ENCODE results near the gene CLTC.

The CLTC gene

DNA sequence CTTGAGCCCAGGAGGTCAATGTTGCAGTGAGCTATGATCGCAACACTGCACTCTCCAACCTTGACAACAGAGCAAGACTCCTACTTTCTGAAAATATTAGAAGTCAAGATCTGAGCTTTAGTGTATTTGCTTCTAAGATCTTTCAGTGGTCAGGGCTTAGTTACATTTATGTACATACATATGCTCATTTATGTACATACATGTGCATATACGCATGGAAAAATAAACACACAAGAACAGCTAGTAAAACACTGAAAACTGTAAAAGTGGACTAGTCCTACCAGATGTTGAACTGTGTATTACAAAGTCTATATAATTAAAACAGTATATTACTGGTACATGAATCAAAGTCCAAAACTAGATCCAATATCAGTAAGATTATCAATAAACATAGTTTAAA is 59.2 kb downstream of the CLTC start:
- DNase-seq (ENCODE audit: low read depth in 1 of 2, low spot score in 1 of 2), result no peak

DNA sequence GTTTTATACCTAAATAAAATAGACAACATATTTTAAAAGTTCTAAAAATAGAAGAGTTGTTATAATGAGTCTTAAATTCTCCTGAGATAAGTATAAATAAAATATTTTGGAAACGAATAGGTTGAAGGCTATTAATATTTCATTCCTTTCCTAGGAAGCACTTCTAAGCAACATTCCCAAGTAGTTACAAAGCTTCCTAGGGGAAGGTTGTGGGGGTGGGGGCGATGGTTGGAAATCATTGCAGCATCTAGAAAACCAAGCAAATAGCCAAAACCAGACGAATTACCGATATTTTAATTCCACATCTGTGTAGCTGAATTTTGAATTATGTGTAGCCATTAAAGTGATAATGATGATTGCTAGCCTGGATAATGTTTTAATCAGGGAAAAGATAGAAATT is 60.6 kb downstream of the CLTC start:
- no peak for DNase-seq (ENCODE audit: low read depth in 1 of 2, low spot score in 1 of 2)

DNA sequence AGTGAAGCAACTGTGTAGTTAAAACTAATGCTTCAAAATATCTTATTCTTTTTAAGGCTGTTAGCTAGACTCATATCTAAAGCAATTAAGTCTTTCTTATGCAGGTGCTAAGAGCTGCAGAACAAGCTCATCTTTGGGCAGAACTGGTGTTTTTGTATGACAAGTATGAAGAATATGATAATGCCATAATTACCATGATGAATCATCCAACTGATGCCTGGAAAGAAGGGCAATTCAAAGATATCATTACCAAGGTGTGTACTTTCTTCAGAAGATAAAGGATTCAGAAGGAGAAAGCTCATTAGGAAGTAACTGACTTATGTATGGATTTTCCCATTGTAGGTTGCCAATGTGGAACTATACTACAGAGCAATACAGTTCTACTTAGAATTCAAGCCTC is 63.6 kb downstream of the CLTC start:
- no peak for DNase-seq (ENCODE audit: low read depth in 1 of 2, low spot score in 1 of 2)

DNA sequence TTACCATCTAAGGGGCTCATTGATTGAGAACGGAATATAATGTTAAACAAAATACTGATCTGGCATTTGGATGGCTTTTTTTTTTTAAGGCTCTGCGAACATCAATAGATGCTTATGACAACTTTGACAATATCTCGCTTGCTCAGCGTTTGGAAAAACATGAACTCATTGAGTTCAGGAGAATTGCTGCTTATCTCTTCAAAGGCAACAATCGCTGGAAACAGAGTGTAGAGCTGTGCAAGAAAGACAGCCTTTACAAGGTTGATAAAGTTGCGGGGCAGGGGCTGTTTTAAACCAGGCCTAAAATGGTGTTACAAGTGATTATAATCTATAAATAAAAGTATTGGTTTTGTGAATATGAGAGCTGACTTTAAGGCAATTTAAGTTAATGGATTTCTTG is 65.3 kb downstream of the CLTC start:
- no peak for DNase-seq (ENCODE audit: low read depth in 1 of 2, low spot score in 1 of 2)

DNA sequence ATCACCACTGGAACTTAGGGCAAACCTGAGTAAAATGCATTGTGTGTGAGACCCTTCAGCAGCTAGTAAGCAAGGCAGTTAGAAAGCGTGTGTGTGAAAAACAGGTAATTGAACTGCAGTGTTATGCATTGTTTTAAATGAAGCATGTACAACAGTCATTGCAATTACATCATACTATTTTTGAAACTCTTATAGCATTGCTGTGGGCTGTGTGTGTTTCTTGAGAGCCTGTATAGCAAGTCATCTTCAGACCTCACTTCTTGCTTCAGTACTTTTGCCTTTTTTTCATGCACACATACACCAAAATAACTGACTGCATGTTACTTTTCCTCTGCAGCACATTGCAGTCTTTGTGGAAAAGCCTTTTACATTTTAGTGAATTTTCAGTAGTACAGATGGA is 68.3 kb downstream of the CLTC start:
- no peak for DNase-seq (ENCODE audit: low read depth in 1 of 2, low spot score in 1 of 2)

DNA sequence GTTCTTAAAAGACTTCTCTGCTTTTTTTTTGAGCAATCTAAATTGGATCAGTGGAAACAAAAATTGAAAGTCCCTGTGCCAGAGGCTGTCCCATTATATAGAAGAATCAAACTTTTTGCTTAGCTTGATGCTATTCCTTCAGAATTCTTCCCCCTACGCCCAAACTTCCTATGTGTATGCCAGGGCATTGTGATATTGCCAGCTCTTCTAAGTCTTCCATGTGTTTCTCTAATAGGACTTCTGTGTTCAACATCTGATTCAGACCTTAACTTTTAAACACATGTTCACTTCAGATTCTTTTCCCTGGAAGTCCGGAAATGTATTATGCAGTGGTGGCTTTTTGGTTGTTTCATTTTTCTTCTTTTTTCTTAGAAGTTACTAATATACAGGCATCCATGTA is 68.8 kb downstream of the CLTC start:
- no peak for DNase-seq (ENCODE audit: low read depth in 1 of 2, low spot score in 1 of 2)

DNA sequence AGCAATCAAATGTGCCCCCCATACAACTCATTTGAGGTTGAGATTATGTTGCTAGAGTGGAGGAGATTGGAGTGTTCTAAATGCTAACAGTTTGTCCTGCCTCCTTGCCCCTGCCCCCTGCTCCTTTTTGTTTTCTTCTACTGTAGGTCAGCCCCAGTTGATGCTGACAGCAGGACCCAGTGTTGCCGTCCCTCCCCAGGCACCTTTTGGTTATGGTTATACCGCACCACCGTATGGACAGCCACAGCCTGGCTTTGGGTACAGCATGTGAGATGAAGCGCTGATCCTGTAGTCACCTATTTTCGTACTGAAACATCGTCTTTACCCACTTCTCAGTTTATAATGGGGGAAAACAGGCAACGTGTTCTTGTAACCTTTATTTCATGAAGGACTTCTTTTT is 73.9 kb downstream of the CLTC start:
- DNase-seq (ENCODE audit: low read depth in 1 of 2, low spot score in 1 of 2), result no peak

DNA sequence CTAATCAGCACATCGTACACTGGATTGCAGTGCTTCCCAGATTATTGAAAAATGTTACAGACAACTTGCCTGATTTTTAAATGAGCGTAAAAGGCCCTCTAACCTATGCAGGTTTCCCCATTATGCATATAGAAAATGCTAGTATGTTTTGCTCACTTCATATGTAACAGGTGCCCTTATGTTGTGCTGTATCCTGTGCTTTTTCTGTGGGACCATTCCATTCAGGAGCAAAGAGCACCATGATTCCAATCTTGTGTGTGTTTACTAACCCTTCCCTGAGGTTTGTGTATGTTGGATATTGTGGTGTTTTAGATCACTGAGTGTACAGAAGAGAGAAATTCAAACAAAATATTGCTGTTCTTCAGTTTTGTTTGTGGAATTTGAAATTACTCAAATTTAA is 74.6 kb downstream of the CLTC start:
- DNase-seq (ENCODE audit: low read depth in 1 of 2, low spot score in 1 of 2), result no peak

DNA sequence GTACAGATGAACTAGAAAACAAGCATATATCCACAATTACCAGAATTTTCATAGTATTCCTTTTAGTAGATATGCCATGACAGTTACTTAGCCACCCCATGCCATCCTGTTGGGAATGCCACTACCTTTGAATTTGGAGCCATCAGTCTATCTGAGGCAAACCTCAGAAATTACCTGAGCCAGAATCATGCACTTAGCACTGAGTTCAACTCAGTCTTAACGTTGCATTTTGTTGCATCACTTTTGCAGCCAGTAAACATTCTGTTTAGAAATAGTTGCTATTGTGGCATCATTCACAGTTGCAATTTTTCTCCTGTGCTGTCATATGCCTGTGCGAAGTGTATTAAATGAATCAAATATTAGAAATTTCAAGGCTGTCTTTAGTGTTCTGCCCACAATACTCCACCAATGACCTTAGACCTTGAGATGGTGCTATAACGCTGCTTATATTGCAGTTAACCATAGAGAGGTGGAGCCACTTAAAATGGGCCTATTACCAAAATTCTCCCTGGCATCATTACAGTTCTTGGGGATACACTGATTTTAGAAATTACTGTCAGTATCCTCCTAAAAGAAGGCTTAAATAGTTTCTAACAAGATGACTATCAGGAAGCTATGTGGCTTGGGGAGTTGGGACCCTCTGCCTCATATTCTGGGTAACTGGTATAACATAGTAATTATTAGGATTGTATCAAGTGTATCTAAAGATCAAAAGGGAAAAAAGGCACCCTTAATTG is 76.4 kb downstream of the CLTC start:
- DNase-seq (ENCODE audit: low read depth in 1 of 2, low spot score in 1 of 2), result no peak

DNA sequence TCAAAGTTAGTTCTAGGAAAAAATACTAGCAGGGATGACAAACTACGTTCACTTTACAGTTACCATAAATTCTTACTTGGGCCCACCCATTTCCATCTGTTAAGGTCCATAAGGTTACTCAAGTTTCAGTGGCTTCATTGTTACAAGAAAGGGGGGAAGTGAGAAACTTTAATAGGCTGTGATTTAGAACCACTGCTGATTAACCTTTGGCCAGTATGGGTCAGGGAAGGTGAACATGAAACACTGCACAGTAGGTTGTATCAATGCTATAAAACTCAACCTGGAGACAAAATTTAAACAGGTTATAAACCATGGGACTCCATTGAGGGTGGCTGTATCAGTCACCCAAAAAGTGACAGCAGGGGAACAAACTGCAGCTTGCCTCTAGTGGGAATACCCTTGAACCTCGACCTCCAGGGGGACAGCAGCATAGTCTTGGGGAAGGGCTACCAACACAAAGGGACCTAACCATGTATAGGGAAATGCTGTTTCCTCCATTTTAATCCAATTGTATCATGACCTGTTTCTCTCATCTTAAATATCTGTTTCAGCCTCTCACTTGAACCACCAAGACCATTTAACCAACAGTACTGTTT is 77.1 kb downstream of the CLTC start:
- DNase-seq (ENCODE audit: low read depth in 1 of 2, low spot score in 1 of 2), result no peak

DNA sequence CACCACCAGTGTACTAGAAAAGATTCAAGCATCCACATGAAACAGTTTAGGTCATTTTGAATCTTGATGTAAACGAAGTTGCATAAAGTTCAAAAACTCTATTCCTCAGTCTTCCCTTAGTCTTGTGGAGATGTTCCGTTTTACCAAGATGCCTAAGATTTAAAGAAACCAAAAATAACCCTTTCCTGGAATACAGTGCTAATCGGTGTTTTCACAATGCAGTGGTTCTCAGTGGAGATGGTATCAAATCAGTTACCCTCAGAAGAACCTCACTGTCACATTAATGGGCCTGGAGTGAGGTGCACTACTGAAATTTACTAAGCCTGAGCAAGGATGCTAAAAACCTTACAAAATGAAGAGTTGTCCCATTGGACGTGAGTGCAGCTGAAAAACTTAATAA is 78.4 kb downstream of the CLTC start:
- DNase-seq (ENCODE audit: low read depth in 1 of 2, low spot score in 1 of 2), result no peak

DNA sequence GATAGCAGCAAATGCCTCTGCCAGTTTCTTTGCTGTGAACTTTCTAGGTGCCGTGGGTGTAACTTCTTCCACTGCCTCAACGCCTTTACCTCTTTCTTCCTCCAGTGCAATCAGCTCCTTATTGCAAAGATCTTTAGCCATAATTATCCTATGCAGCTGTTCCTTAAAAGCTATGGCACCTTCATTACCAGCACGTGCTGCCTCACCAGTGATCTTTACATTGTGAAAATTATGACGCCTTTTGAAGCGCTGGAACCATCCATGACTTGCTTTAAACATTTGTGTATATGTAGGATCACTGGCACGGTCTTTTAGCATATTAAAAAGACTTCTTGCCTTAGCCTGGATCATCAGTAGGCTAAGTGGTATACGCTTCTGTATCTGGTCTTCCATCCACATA is 79.5 kb downstream of the CLTC start:
- no peak for DNase-seq (ENCODE audit: low read depth in 1 of 2, low spot score in 1 of 2)

DNA sequence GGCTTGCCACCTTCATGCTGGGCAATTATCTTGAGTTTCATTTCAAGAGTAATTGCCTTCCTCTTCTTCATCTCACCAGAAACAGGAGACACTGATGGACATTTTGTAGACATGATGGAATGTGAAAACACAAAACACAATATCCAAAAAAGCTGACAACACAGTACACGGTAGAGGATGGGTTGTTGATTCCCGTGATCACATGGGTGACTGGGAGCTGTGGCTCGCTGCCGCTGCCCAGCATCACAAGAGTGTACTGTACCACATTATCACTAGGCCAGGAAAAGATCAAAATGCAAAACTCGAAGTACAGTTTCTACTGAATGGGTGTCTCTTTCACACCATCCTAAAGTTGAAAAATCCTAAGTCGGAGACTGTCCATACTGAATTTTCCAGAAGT is 80.1 kb downstream of the CLTC start:
- no peak for DNase-seq (ENCODE audit: low read depth in 1 of 2, low spot score in 1 of 2)

DNA sequence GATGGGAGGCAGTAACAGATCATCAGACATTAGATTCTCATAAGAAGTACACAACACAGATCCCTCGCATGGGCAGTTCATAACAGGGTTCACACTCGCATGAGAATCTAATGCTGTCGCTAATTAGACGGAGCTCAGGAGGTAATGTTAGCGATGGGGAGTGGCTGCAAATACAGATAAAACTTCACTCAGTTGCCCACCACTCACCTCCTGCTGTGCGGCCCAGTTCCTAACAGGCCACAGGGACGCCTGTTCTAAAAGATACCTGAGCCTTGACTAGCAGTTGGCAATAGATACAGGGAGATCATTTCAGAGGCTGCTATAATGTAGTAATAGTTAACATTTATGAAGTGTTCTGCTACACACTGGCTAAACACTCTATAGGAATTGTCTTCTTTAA is 82.6 kb downstream of the CLTC start:
- DNase-seq (ENCODE audit: low read depth in 1 of 2, low spot score in 1 of 2), result no peak

DNA sequence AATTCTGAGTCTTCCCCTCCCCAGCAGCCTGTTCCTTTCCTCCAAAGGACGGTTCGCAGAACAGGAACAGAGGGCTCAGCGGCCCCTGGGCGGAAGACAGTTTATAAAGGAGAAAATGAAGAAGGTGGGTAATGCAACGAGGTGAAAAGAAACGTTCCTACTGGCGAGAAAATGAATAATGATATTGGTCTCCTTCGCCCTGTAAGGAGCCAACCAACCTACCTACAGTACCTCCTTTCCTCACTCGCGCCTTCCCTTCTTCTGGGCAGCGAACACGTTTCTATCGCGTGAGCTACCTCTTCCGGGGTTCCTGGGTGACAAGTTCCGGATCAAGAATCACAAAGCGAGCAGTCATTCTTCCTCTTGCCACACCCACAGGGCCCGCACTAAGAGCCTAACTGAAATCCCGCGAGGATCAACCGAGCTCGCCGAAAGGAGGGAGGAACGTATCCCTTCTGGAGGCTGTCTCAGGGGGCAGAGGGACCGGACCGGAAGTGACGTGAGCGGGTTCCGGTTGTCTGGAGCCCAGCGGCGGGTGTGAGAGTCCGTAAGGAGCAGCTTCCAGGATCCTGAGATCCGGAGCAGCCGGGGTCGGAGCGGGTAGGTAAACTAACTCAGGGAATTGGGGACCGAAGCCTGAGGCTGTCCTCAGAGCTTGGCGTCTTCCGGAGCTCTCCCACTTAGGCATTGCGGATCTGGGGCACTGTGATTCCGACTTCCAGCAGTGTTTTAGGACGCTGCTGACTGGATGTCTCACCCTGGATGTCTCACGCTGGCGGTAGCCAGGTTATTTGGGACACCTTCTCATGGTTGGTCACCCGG is 87.7 kb downstream of the CLTC start, which contains the start of the genes PTRH2 and VMP1:
Gene PTRH2, minus strand, starts transcription at position 282 of the 822 bp plus-strand sequence. CDS start 9,452 bp downstream, outside the sequence.
Gene VMP1, plus strand, starts transcription at position 506 of the 822 bp plus-strand sequence. CDS start 23,793 bp downstream, outside the sequence.
- peak; percentile 68 to 80 for DNase-seq (ENCODE audit: low read depth in 1 of 2, low spot score in 1 of 2)

DNA sequence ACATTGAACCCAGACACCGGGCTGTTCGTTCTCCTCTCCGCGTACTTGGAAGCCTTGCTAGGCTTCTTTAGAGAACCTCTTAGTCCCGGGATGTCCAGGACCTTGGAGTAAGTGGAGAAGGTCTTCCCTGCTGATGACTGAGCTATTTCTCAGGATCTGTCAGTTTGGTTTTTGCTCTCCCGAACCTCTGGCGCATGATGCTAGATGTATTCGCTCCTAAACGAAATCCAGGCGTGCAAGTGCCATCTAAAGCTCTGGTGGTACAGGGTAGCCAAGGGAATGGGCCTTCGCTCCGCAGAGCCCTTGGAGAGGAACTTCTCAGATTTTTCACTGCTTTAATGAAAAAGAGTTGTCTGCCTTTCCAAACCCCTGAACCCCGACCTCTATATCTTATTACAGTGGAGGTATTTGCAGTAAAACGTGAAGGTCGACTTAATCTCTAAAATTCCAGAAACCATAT is 88.3 kb downstream of the CLTC start:
- no peak for DNase-seq (ENCODE audit: low read depth in 1 of 2, low spot score in 1 of 2)

DNA sequence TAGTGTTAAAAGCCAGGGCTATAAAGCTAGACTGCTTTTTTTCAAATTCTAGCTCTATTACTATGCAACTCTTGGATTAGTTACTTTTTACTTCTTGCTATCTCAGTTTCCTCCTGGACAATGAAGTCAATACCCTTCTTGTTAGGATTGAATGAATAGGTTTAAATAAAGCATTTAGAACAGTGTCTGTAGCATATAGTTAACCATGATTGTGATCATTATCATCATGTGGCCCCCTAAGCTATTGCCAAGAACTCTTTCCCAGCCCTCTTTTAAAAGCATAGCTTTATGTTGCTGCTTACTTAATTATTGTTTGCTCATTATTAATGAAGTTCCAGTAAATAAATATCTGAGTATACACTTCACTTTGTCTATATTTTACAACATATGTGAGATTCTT is 92.2 kb downstream of the CLTC start:
- DNase-seq (ENCODE audit: low read depth in 1 of 2, low spot score in 1 of 2), result no peak

DNA sequence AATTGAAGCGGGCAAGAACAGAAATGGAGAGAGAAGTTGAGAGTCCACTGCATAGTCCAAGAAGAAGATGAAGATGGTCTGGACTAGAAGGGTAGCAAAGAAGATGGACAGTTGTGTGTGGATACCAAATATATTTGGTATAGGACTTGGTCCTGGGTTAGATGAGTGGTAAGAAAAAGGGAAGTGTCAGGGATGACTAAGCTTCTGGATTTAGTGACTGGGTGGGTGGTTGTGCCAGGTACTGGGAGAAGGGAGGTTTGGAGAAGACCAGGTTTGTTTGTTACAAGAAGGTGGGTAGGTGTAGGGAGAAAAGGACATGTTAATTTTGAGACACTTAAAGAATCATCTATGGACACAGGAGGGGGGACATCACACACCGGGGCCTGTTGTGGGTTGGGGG is 93.2 kb downstream of the CLTC start:
- no peak for DNase-seq (ENCODE audit: low read depth in 1 of 2, low spot score in 1 of 2)

DNA sequence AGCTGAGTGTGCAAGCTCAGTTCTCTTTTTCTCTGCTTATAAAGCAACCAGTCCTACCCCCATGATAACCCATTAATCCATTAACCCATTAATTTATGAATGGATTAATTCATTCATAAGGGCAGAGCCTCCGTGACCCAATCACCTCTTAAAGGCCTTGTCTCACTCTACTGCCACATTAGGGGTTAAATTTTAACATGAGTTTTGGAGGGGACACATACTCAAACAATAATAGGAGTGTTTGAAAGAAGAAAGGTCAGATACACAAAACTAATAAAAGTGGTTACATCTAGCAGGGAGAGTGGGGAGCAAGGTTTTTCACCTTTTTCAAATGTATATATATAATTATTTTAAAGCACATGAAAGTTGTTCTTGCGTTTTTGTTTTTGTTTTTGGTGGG is 94.6 kb downstream of the CLTC start:
- no peak for DNase-seq (ENCODE audit: low read depth in 1 of 2, low spot score in 1 of 2)

DNA sequence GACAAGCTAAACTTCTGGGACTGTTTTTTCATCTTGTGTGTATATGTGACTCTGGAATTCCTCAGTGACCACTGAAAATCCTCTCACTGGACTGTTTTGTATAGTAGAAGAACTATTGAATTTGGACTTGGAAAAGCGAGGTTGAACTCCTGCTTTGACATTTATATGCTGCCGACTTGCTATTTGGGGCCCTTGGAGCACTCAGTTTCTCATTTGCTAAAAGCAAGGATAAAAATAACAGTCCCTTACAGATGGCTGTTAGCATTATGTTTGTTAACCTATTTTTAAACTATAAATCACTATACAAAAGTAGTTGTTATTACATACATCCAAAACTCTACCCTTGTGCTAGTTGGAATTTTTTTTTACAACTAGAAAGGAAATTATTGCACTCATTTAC is 96.7 kb downstream of the CLTC start:
- no peak for DNase-seq (ENCODE audit: low read depth in 1 of 2, low spot score in 1 of 2)

DNA sequence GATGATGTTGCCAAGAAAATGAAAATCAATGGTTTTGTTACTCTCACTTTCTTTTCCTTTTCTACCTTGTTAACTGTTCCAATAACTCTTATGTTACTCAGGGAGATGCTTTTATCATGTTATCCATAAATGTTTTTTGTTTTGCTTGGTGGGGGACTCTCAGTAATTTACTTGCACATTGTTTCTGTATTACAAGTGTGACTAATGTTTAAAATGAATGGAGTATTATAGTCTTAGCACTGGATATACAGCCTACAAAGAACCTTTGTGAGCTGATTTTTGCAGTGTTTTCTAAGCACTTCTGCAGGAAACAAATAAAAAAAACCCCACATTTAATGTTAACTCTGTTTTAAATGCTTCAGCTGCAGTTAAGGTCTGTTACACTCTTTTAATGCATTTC is 99.8 kb downstream of the CLTC start:
- DNase-seq (ENCODE audit: low read depth in 1 of 2, low spot score in 1 of 2), result no peak

DNA sequence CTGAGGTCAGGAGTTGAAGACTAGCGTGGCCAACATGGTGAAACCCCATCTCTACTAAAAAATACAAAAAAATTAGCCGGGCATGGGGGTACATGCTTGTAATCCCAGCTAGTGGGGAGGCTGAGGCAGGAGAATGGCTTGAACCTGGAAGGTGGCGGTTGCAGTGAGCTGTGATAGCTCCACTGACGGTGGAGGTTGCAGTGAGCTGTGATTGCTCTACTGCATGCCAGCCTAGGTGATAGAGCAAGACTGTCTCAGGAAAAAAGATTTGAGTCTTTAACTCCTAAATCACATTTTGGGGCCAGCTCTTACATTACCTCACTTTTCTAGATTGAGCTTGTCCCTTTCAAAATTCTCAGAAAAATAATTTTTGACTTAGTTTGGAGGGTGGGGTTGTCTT is 102.9 kb downstream of the CLTC start:
- no peak for DNase-seq (ENCODE audit: low read depth in 1 of 2, low spot score in 1 of 2)
